DOHH2 (cell line): ENCODE results near the gene SLC47A1.

ENCODE experiments used
- H3F3A ChIP-seq: fragments of 200-600 bp; sonication (generic), shearing (Covaris generic); 2 replicates; pipeline ENCODE4 v1.6.0; 2016; ENCODE audit warnings: antibody characterized with exemption, mild to moderate bottlenecking; ENCODE audit not compliant: control insufficient read depth, insufficient read depth
- H3K27ac ChIP-seq: fragments of 200-600 bp; sonication (generic); 2 replicates; pipeline ENCODE4 v1.5.1; 2014; ENCODE audit warnings: low read depth, mild to moderate bottlenecking, low read length, moderate library complexity
- H3K27me3 ChIP-seq: fragments of 200-600 bp; sonication (generic); 2 replicates; pipeline ENCODE4 v1.6.1; 2014; ENCODE audit warnings: mild to moderate bottlenecking, low read length, mixed read lengths; ENCODE audit not compliant: control insufficient read depth
- H3K36me3 ChIP-seq: fragments of 200-600 bp; sonication (generic); 2 replicates; pipeline ENCODE4 v1.6.1; 2014; ENCODE audit warnings: mild to moderate bottlenecking, low read length, moderate library complexity, mixed read lengths; ENCODE audit not compliant: control insufficient read depth
- H3K4me1 ChIP-seq: fragments of 200-600 bp; sonication (generic); 2 replicates; pipeline ENCODE4 v1.6.1; 2014; ENCODE audit warnings: mild to moderate bottlenecking, low read length, mixed read lengths; ENCODE audit not compliant: control insufficient read depth
- H3K4me2 ChIP-seq: fragments of 200-600 bp; sonication (generic); 2 replicates; pipeline ENCODE4 v1.6.0; 2014; ENCODE audit warnings: mild to moderate bottlenecking, low read length, moderate library complexity
- H3K4me3 ChIP-seq: fragments of 200-600 bp; sonication (generic); 2 replicates; pipeline ENCODE4 v1.5.1; 2014; ENCODE audit warnings: mild to moderate bottlenecking, low read length, mixed read lengths
- H3K79me2 ChIP-seq: fragments of 200-600 bp; sonication (generic); 2 replicates; pipeline ENCODE4 v1.6.1; 2014; ENCODE audit warnings: mild to moderate bottlenecking, low read length, mixed read lengths; ENCODE audit not compliant: control insufficient read depth
- H3K9me2 ChIP-seq: fragments of 200-600 bp; sonication (generic); replicated peaks from 2 replicates; pipeline ENCODE4 v1.6.1; 2014; ENCODE audit warnings: mild to moderate bottlenecking, low read length, mixed read lengths; ENCODE audit not compliant: control insufficient read depth
- H3K9me3 ChIP-seq: fragments of 200-600 bp; sonication (generic); 2 replicates; pipeline ENCODE4 v1.6.1; 2014; ENCODE audit warnings: antibody characterized with exemption, low read length, mixed read lengths; ENCODE audit not compliant: control insufficient read depth, insufficient read depth
- H4K20me1 ChIP-seq: fragments of 200-600 bp; sonication (generic); 2 replicates; pipeline ENCODE4 v1.6.0; 2014; ENCODE audit warnings: low read depth, mild to moderate bottlenecking, antibody characterized with exemption, low read length, moderate library complexity; ENCODE audit not compliant: control insufficient read depth, insufficient read depth
- EZH2phosphoT487 ChIP-seq: fragments of 200-600 bp; sonication (generic); IDR thresholded peaks from 2 replicates; pipeline ENCODE4 v1.6.1; 2017; ENCODE audit warnings: borderline replicate concordance, mild to moderate bottlenecking, antibody characterized with exemption, low read length, moderate library complexity, mixed read lengths
- TF ChIP-seq, protein P1 (sequence below): fragments of 200-600 bp; sonication (generic); IDR thresholded peaks from one replicate; pipeline ENCODE4 v1.5.1; 2014; ENCODE audit warnings: antibody characterized with exemption, mild to moderate bottlenecking, low read depth, low read length; ENCODE audit not compliant: poor library complexity, severe bottlenecking

Gene SLC47A1

DNA sequence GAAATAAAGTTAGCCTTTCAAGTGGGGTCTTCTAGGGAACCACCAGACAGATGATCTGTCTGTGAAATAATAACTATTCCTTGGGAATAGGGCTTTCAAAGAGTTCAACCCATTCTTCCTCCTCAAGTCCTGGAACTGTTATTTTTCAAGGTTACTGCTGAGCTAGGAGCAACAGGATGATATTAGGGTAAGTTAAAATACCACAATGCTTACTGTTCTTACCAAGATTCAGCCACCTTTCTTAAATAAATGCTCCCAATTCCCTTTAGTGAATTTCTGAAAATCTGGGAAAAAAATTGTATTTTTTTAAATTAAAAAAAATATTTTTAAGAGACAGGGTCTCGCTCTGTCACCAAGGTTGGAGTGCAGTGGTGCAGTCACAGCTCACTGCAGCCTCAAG is 88.0 kb downstream of the SLC47A1 start:
- Histone ChIP-seq H3K9me3 (0 out of 2 replicates have a peak, but pooled peaks cover 11% of the 10 kb centered on the region), H3K4me1 (no peaks in the 10 kb centered on the region)

DNA sequence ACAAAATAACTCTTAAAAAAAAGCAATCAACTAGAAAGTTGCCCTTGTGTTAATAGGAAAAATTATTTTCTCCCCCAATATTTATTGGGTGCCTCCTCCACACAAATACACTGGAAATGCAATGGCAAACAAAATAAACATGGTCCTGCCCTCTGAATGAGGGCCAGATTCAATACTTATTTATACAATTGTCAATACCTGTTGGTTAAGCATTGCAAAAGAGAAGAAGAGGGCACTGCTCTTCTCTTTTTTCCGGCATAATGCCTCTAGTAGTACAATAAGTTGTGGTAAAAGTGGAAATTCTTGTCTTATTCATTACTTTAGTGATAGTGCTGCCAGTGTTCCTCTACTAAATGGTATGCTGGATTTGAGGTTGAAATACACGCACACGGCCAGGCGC is 92.4 kb downstream of the SLC47A1 start:
- H3F3A ChIP-seq: no peaks in the 10 kb centered on the region
- no peaks in the 10 kb centered on the region for H3K9me3 ChIP-seq
- H3K79me2 ChIP-seq: no peaks in the 10 kb centered on the region
- H3K4me1 ChIP-seq: no peaks in the 10 kb centered on the region
- no peaks in the 10 kb centered on the region for H3K9me2 ChIP-seq
- TF ChIP-seq, protein P1, sequence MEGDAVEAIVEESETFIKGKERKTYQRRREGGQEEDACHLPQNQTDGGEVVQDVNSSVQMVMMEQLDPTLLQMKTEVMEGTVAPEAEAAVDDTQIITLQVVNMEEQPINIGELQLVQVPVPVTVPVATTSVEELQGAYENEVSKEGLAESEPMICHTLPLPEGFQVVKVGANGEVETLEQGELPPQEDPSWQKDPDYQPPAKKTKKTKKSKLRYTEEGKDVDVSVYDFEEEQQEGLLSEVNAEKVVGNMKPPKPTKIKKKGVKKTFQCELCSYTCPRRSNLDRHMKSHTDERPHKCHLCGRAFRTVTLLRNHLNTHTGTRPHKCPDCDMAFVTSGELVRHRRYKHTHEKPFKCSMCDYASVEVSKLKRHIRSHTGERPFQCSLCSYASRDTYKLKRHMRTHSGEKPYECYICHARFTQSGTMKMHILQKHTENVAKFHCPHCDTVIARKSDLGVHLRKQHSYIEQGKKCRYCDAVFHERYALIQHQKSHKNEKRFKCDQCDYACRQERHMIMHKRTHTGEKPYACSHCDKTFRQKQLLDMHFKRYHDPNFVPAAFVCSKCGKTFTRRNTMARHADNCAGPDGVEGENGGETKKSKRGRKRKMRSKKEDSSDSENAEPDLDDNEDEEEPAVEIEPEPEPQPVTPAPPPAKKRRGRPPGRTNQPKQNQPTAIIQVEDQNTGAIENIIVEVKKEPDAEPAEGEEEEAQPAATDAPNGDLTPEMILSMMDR: no peak
- no peak for TF ChIP-seq EZH2phosphoT487
- H4K20me1 ChIP-seq: no peaks in the 10 kb centered on the region
- no peaks in the 10 kb centered on the region; the same call in 1 of the 2 replicates for H3K27me3 ChIP-seq
- no peak overlapping the region for H3K27ac ChIP-seq
- no peak overlapping the region for H3K4me3 ChIP-seq
- no peak overlapping the region for H3K4me2 ChIP-seq
- H3K36me3 ChIP-seq: no peaks in the 10 kb centered on the region

More for the DNA sequence above, 88.0 kb downstream of the SLC47A1 start:
- Histone ChIP-seq H3K27ac (no peak overlapping the region), H4K20me1 (no peaks in the 10 kb centered on the region), H3K4me2 (no peak overlapping the region), H3F3A (no peaks in the 10 kb centered on the region), H3K4me3 (no peak overlapping the region), H3K9me2 (no peaks in the 10 kb centered on the region), H3K79me2 (no peaks in the 10 kb centered on the region), H3K36me3 (no peaks in the 10 kb centered on the region), H3K27me3 (no peaks in the 10 kb centered on the region; the same call in 1 of the 2 replicates)
- TF ChIP-seq, protein P1: no peak
- TF ChIP-seq EZH2phosphoT487: no peak
